C4-2B (cell line): ENCODE results near the gene C10orf71.

ENCODE experiments used
- CTCF ChIP-seq: fragments of 450-650 bp; conservative IDR thresholded peaks from 2 replicates; pipeline ENCODE4 v1.5.1; 2017; ENCODE audit warnings: mild to moderate bottlenecking
- ZFX ChIP-seq: fragments of 450-650 bp; IDR thresholded peaks from 2 replicates; pipeline ENCODE4 v1.6.1; 2017

- TF ChIP-seq CTCF: no peak
- no peak for TF ChIP-seq ZFX
Measured at GRCh38 chr10:49303711-49304110, 4.7 kb downstream of the C10orf71 start.
